SU-DHL-6 (cell line): ENCODE results near the gene COPE.

Experiments
- EZH2phosphoT487 ChIP-seq: fragments of 200-600 bp; sonication (generic), shearing (Covaris generic); conservative IDR thresholded peaks from 2 replicates; pipeline ENCODE4 v1.6.1; 2018; ENCODE audit warnings: mild to moderate bottlenecking, antibody characterized with exemption, low read length, moderate library complexity, mixed read lengths
- TF ChIP-seq, protein P1 (sequence below): fragments of 200-600 bp; sonication (generic); IDR thresholded peaks from one replicate; pipeline ENCODE4 v1.5.1; 2017; ENCODE audit warnings: antibody characterized with exemption, mild to moderate bottlenecking, low read length, moderate library complexity; ENCODE audit not compliant: insufficient read depth, poor library complexity, severe bottlenecking

- TF ChIP-seq, protein P1, sequence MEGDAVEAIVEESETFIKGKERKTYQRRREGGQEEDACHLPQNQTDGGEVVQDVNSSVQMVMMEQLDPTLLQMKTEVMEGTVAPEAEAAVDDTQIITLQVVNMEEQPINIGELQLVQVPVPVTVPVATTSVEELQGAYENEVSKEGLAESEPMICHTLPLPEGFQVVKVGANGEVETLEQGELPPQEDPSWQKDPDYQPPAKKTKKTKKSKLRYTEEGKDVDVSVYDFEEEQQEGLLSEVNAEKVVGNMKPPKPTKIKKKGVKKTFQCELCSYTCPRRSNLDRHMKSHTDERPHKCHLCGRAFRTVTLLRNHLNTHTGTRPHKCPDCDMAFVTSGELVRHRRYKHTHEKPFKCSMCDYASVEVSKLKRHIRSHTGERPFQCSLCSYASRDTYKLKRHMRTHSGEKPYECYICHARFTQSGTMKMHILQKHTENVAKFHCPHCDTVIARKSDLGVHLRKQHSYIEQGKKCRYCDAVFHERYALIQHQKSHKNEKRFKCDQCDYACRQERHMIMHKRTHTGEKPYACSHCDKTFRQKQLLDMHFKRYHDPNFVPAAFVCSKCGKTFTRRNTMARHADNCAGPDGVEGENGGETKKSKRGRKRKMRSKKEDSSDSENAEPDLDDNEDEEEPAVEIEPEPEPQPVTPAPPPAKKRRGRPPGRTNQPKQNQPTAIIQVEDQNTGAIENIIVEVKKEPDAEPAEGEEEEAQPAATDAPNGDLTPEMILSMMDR, result no peak
- no peak for TF ChIP-seq EZH2phosphoT487
Observed at GRCh38 chr19:18893587-18894253, 25.5 kb downstream of the COPE start.
